Kidney (tissue), 14 donors: ENCODE data around the gene DNAJB4. TPM values are rescaled to one million over a fixed set of nuclear protein-coding genes. Genes with fewer than 3 reads are reported as not detected.

Source experiments
- DNase-seq, 5 donors: peaks; one replicate each; pipeline ENCODE4 v3.0.0-alpha.2; 2013 to 2020
- FAIRE-seq: peaks from 2 replicates; lab custom pipeline; 2012; peaks lifted over from hg19 to GRCh38; lab: Jason Lieb, UNC
- H3K27ac ChIP-seq, 2 donors: one replicate each; pipeline ENCODE4 v1.7.0; 2013; ENCODE audit warnings: low read depth in 2 of 2, low read length in 2 of 2, inconsistent platforms in 1 of 2
- H3K27me3 ChIP-seq: one replicate; pipeline ENCODE4 v1.7.1; 2013; ENCODE audit warnings: low read length, inconsistent platforms; ENCODE audit not compliant: control insufficient read depth, insufficient read depth
- H3K36me3 ChIP-seq, 3 donors: one replicate each; pipeline versions ENCODE4 v1.7.0 to v1.7.1; 2013; ENCODE audit warnings: low read length in 3 of 3, control low read depth in 1 of 3, inconsistent platforms in 1 of 3; ENCODE audit not compliant: insufficient read depth in 3 of 3, control insufficient read depth in 2 of 3
- H3K4me1 ChIP-seq, 3 donors: one replicate each; pipeline versions ENCODE4 v1.7.0 to v1.7.1; 2013; ENCODE audit warnings: low read length in 3 of 3, inconsistent platforms in 1 of 3, low read depth in 1 of 3; ENCODE audit not compliant: control insufficient read depth in 2 of 3, insufficient read depth in 2 of 3
- H3K4me3 ChIP-seq, 3 donors: one replicate each; pipeline versions ENCODE4 v1.7.0 to v1.8.1; 2013; ENCODE audit warnings: low read length in 3 of 3, control low read depth in 1 of 3, inconsistent platforms in 1 of 3
- H3K9ac ChIP-seq, 3 donors: one replicate each; pipeline versions ENCODE4 v1.7.0 to v1.7.1; 2013; ENCODE audit warnings: low read length in 3 of 3, control low read depth in 1 of 3, inconsistent platforms in 1 of 3
- H3K9me3 ChIP-seq, 3 donors: one replicate each; pipeline versions ENCODE4 v1.7.0 to v1.7.1; 2013; ENCODE audit warnings: low read length in 3 of 3, control low read depth in 1 of 3, inconsistent platforms in 1 of 3; ENCODE audit not compliant: control insufficient read depth in 2 of 3, insufficient read depth in 1 of 3
- CTCF ChIP-seq: IDR thresholded peaks from 3 replicates; pipeline ENCODE4 v1.5.1; 2012; ENCODE audit warnings: mild to moderate bottlenecking, moderate library complexity, borderline replicate concordance; ENCODE audit not compliant: insufficient read depth; ENCODE audit errors: extremely low read depth
- intact Hi-C: fragments of 100-400 bp; cut with DNase I; formaldehyde crosslinking; loops from one replicate; pipeline ENCODE4 v1.11.1; 2022
- polyA plus RNA-seq: library from polyadenylated mRNA; stranded (reverse); fragments of 350-450 nt; fragmentation: Illumina TruSeq; extraction: RNeasy Lipid Tissue Mini Kit (QIAGEN cat#74804); gene quantifications from one replicate; pipeline ENCODE4 v1.2.3, GENCODE V29; 2014; ENCODE audit warnings: low read depth, low replicate concordance; ENCODE audit not compliant: insufficient read depth
- total RNA-seq: library from RNA; stranded (reverse); fragmentation: NEBNext Ultra II Directional; extraction: Animal tissue kit (Norgen Biotek cat#: 25700); gene quantifications from one replicate; pipeline ENCODE4 v1.2.1, GENCODE V29; 2021
- donor health status: control.
- donor health status: control.
- donor health status: control.
- donor health status: control.
- donor health status: control.
- donor health status: DM: yes; HTN: yes; CAD: no.
- donor health status: Normal renal cell carcinoma (clear cell type).

DNAJB4 gene
- total and polyA plus RNA-seq, 2 donors from 2014 or later = 17.0 to 34.7 TPM

- DNase-seq (no peak), FAIRE-seq (no peak)
- no peak overlapping the region for H3K9ac ChIP-seq
- no peak for TF ChIP-seq CTCF
- H3K4me1 ChIP-seq = peaks cover 0 to 2% (median 0%) of the 10 kb centered on the region in 3 donors
- H3K27ac ChIP-seq = no peak overlapping the region
- H3K27me3 ChIP-seq = no peaks in the 10 kb centered on the region
- no peaks in the 10 kb centered on the region for H3K9me3 ChIP-seq
- peaks cover 22 to 74% (median 31%) of the 10 kb centered on the region in 3 donors for H3K36me3 ChIP-seq
- intact Hi-C loops = no loop called here
- no peak overlapping the region for H3K4me3 ChIP-seq
These were observed 46.3 kb upstream of the DNAJB4 start for GRCh38 chr1:77958391-77958790.

GRCh38 chr1:77958850-77959249, 45.9 kb upstream of the DNAJB4 start:
- Histone ChIP-seq H3K4me1 (peaks cover 0 to 2% (median 0%) of the 10 kb centered on the region in 3 donors), H3K27me3 (no peaks in the 10 kb centered on the region), H3K27ac (peak overlapping the region in 1 of 2 donors; percentile 41), H3K9ac (no peak overlapping the region), H3K4me3 (no peak overlapping the region), H3K36me3 (peaks cover 25 to 76% (median 34%) of the 10 kb centered on the region in 3 donors), H3K9me3 (no peaks in the 10 kb centered on the region)
- no peak for FAIRE-seq
- no peak for DNase-seq
- TF ChIP-seq CTCF = no peak
- intact Hi-C loops = no loop called here

GRCh38 chr1:77961392-77961791, 43.3 kb upstream of the DNAJB4 start:
- H3K36me3 ChIP-seq = peaks cover 30 to 78% (median 32%) of the 10 kb centered on the region in 3 donors
- no peaks in the 10 kb centered on the region for H3K9me3 ChIP-seq
- FAIRE-seq (peak; percentile 8), DNase-seq (peak in 1 of 5 donors; percentile 19)
- H3K4me1 ChIP-seq = peaks cover 0 to 2% (median 0%) of the 10 kb centered on the region in 3 donors
- no peak overlapping the region for H3K4me3 ChIP-seq
- H3K27ac ChIP-seq = peak overlapping the region in 1 of 2 donors; percentile 15
- H3K27me3 ChIP-seq = no peaks in the 10 kb centered on the region
- TF ChIP-seq CTCF = no peak
- no peak overlapping the region for H3K9ac ChIP-seq
- intact Hi-C loops = no loop called here

- H3K9me3 ChIP-seq = no peaks in the 10 kb centered on the region
- no peak for TF ChIP-seq CTCF
- FAIRE-seq (no peak), DNase-seq (no peak)
- no peak overlapping the region for H3K9ac ChIP-seq
- H3K4me3 ChIP-seq = no peak overlapping the region
- H3K27ac ChIP-seq = no peak overlapping the region
- H3K36me3 ChIP-seq = peaks cover 28 to 70% (median 36%) of the 10 kb centered on the region in 3 donors
- H3K4me1 ChIP-seq = peaks cover 0 to 4% (median 0%) of the 10 kb centered on the region in 3 donors
- intact Hi-C loops = no loop called here
- H3K27me3 ChIP-seq = no peaks in the 10 kb centered on the region
These were observed 38.4 kb upstream of the DNAJB4 start for GRCh38 chr1:77966291-77966690.
